Measurements from ENCODE around the gene ANKK1.

Gene ANKK1, protein sequence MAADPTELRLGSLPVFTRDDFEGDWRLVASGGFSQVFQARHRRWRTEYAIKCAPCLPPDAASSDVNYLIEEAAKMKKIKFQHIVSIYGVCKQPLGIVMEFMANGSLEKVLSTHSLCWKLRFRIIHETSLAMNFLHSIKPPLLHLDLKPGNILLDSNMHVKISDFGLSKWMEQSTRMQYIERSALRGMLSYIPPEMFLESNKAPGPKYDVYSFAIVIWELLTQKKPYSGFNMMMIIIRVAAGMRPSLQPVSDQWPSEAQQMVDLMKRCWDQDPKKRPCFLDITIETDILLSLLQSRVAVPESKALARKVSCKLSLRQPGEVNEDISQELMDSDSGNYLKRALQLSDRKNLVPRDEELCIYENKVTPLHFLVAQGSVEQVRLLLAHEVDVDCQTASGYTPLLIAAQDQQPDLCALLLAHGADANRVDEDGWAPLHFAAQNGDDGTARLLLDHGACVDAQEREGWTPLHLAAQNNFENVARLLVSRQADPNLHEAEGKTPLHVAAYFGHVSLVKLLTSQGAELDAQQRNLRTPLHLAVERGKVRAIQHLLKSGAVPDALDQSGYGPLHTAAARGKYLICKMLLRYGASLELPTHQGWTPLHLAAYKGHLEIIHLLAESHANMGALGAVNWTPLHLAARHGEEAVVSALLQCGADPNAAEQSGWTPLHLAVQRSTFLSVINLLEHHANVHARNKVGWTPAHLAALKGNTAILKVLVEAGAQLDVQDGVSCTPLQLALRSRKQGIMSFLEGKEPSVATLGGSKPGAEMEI

DNA sequence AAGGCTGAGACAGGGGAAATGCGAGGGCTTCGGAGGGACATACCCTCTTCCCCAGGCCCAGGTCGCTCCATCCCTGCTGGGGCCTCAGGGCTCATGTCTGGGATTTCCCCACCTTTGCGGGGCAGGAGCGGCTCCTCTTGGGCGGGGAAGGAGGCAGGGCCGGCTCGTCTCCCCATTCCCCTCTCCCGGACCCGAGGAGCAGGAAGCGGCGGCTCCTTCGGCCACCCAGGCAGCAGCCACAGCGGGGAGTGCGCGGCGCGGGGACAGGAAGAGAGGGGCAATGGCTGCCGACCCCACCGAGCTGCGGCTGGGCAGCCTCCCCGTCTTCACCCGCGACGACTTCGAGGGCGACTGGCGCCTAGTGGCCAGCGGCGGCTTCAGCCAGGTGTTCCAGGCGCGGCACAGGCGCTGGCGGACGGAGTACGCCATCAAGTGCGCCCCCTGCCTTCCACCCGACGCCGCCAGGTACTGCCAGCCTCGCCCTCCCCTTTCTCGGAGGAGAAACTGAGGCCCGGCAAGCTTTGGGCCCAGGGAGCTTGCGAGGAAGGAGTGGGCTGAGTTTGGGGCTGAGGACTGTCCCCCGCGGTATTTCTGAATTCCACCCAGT is at the start of gene ANKK1:
ANKK1 (plus strand) TSS at position 175 of the 607 bp plus-strand sequence; CDS start at position 281, 106 bp downstream.
- no peaks in the 10 kb centered on the region for H3K9me3 ChIP-seq (ENCODE audit: control insufficient read depth, insufficient read depth, low read depth, low read length)
- no peak within 1 kb of the TSS for H3K27ac ChIP-seq (ENCODE audit: low read depth, low read length)
- peaks cover 30% of the 10 kb centered on the region for H3K4me1 ChIP-seq (ENCODE audit: control insufficient read depth, insufficient read depth, low read length)
- H3K9ac ChIP-seq (ENCODE audit: low read length): peak within 1 kb of the TSS; percentile 61
- no peaks in the 10 kb centered on the region for H3K36me3 ChIP-seq (ENCODE audit: control insufficient read depth, insufficient read depth, low read length)
- peak within 1 kb of the TSS; percentile 57 for H3K4me3 ChIP-seq (ENCODE audit: low read depth, low read length)
- peaks cover 16% of the 10 kb centered on the region for H3K27me3 ChIP-seq (ENCODE audit: control insufficient read depth, insufficient read depth, low read length)

DNA sequence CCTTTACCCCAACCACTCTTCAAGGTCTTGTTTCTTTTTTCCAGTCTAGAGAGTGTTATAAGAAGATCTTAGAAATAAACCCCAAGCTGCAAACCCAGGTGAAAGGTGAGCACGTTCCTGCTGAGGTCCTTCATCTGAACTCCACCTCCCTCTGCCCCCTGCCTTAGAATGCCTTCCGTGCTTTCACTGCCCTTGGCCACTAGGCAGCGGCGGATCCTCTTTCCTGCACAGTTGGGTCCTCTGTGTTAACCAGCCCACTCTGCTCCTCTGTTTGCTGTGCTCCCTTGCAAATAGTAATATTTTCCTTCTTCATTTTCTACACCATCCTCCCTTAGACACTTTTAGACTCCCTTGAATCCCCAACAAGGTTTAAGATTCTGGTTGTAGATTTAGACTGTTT is 48.8 kb upstream of the ANKK1 start:
- no peaks in the 10 kb centered on the region for H3K27me3 ChIP-seq (ENCODE audit: control insufficient read depth, insufficient read depth, low read length)
- no peak overlapping the region for H3K9ac ChIP-seq (ENCODE audit: low read length)
- no peak overlapping the region for H3K27ac ChIP-seq (ENCODE audit: low read depth, low read length)
- H3K4me1 ChIP-seq (ENCODE audit: control insufficient read depth, insufficient read depth, low read length): no peaks in the 10 kb centered on the region
- H3K4me3 ChIP-seq (ENCODE audit: low read depth, low read length): no peak overlapping the region
- H3K9me3 ChIP-seq (ENCODE audit: control insufficient read depth, insufficient read depth, low read depth, low read length): no peaks in the 10 kb centered on the region
- H3K36me3 ChIP-seq (ENCODE audit: control insufficient read depth, insufficient read depth, low read length): peaks cover 10% of the 10 kb centered on the region

DNA sequence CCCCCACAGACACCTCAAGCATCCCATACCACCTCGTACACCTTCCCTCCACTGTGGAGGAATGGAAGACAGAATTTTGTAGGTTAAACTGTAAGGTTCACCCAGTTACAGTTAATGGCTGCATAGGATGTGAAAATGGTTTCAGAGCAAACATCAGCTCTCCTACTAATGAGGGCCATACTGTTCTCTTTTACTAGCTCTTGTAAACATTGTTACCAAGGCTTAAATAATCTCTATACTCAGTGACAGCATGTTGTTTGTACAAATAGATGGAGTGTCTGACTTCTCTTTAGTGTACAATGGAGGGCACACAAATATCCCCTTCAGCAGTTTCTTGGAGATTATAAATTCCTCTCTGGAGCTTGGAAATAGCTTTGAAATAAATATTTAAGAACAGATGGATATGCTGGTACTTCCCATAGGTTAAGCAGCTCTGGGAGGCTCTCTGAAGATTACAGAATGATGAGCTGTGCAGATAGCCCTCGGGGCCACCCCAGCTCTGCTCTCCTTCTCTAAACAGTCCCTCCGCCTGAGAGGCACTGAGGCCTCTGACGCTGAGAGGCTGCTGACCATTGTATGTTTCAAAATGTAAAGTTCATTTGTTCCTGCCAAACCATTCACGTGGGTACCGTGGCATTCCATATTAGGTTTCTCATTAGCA is 47.5 kb upstream of the ANKK1 start:
- Histone ChIP-seq H3K27me3 (ENCODE audit: control insufficient read depth, insufficient read depth, low read length) (no peaks in the 10 kb centered on the region), H3K4me3 (ENCODE audit: low read depth, low read length) (no peak overlapping the region), H3K27ac (ENCODE audit: low read depth, low read length) (no peak overlapping the region), H3K36me3 (ENCODE audit: control insufficient read depth, insufficient read depth, low read length) (peaks cover 19% of the 10 kb centered on the region), H3K4me1 (ENCODE audit: control insufficient read depth, insufficient read depth, low read length) (no peaks in the 10 kb centered on the region), H3K9ac (ENCODE audit: low read length) (no peak overlapping the region), H3K9me3 (ENCODE audit: control insufficient read depth, insufficient read depth, low read depth, low read length) (no peaks in the 10 kb centered on the region)

DNA sequence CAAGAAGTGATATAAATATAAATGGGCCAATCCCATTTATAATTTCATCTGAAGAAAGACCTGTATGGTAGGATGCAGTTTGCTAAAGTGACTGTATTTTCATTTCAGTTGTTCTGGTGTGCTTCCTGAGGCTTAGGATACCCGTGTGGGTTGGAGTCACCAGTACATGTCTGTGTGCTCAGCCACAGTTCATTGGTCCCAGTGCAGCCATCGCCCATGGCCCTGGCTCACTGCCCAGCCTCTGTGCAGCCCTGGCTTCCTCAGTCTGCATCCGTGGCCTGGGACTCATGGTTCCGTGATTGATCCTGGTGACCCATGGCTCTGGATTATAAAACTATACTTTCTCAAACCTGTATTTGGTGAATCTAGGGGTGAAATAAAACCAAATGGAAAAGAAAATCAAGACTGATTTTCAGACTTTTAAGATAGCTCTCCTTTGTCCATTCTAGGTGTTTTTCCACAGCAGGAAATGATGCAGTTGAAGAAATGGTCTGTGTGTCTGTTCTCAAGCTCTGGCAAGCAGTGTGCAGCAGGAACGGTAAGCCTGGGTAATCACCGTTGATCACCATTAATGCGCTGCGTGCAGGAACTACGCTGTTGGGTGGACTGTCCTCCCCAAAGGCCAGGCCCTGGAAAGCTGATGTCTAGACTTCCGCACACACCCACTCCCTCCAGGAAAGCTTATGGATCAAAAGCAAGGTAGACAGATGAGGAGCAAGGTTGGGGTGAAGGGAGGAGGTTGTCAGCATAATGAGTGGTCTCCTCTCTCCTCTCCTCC is 46.0 kb upstream of the ANKK1 start:
- Histone ChIP-seq H3K27ac (ENCODE audit: low read depth, low read length) (no peak overlapping the region), H3K4me3 (ENCODE audit: low read depth, low read length) (no peak overlapping the region), H3K9me3 (ENCODE audit: control insufficient read depth, insufficient read depth, low read depth, low read length) (no peaks in the 10 kb centered on the region), H3K36me3 (ENCODE audit: control insufficient read depth, insufficient read depth, low read length) (peaks cover 19% of the 10 kb centered on the region), H3K9ac (ENCODE audit: low read length) (no peak overlapping the region), H3K4me1 (ENCODE audit: control insufficient read depth, insufficient read depth, low read length) (no peaks in the 10 kb centered on the region), H3K27me3 (ENCODE audit: control insufficient read depth, insufficient read depth, low read length) (no peaks in the 10 kb centered on the region)

DNA sequence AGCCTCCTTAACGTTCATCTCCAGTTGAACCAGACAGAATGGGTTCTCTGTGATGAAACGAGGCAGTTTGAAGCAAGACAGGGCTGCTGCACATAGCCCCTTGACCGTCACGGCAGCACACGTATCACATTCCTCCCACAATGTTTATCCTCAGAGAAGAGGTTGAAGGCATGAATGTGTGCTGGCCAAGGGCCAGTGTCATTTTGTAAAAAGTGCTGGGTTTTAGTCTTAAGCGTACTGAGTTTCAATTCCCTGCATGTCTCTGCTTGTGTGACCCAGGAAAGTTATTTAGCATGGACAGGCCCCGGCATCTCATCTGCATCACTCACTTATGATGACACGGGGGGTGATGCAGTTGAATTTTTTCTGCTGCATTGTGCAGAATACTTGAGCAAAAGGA is 41.6 kb upstream of the ANKK1 start:
- Histone ChIP-seq H3K36me3 (ENCODE audit: control insufficient read depth, insufficient read depth, low read length) (peaks cover 13% of the 10 kb centered on the region; the same call in 1 of the 2 replicates), H3K9me3 (ENCODE audit: control insufficient read depth, insufficient read depth, low read depth, low read length) (no peaks in the 10 kb centered on the region), H3K27ac (ENCODE audit: low read depth, low read length) (no peak overlapping the region), H3K4me3 (ENCODE audit: low read depth, low read length) (no peak overlapping the region), H3K4me1 (ENCODE audit: control insufficient read depth, insufficient read depth, low read length) (no peaks in the 10 kb centered on the region), H3K27me3 (ENCODE audit: control insufficient read depth, insufficient read depth, low read length) (no peaks in the 10 kb centered on the region), H3K9ac (ENCODE audit: low read length) (no peak overlapping the region)

DNA sequence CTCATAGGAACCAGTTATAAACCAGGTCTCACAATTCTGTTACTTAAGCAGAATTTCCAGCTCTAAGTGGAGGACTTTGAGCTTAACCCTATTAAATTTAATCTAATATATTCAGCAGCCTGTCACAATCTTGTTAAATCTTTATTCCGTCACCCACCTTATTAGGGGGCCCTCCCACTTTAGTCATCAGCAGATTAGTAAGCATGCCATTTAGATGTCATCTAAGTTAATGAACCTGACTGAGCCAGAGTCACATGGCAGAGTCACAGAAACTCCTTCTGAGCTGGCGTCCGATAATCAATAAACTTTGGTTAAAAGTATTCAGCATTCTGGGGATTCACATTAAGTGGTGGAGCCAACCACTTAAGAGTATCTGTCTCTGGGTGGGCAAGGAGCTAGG is 38.1 kb upstream of the ANKK1 start:
- Histone ChIP-seq H3K4me1 (ENCODE audit: control insufficient read depth, insufficient read depth, low read length) (peaks cover 7% of the 10 kb centered on the region), H3K27me3 (ENCODE audit: control insufficient read depth, insufficient read depth, low read length) (no peaks in the 10 kb centered on the region), H3K9ac (ENCODE audit: low read length) (no peak overlapping the region), H3K27ac (ENCODE audit: low read depth, low read length) (no peak overlapping the region), H3K9me3 (ENCODE audit: control insufficient read depth, insufficient read depth, low read depth, low read length) (no peaks in the 10 kb centered on the region), H3K36me3 (ENCODE audit: control insufficient read depth, insufficient read depth, low read length) (peaks cover 6% of the 10 kb centered on the region), H3K4me3 (ENCODE audit: low read depth, low read length) (no peak overlapping the region)

DNA sequence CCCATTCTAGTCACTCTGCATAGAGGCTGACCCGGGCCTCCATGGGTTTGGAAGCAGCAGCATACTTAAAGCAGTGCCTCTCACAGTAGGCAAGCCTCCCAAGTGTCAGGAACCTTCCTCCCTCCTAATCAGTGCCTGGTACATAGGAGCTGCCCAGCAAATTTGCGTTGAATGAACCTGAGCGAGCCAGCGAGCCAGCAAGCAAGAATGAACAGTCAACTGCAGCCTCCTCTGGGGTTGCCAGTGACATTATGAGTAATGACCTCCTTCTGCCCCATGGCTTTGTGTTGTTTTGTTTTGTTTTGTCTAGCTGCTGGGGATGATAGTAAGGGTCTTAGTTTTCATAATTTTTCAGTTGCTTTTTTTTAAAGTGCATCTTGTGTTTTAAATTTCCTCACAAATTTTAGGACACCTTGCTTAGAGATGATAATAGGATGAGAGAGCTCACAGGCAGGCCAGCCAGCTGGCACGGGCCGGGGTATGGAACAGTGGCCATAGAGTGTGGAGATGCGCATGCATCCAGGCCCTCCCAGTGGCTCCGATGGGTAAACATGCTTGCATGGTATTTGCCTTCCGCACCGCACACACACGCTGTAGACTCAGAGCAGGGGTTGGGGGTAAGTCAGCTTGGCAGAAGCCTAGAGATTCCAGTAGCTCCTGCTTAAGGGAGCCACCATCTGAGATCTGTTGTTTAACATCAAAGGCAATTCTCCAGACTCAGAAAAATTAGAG is 37.1 kb upstream of the ANKK1 start:
- peaks cover 7% of the 10 kb centered on the region for H3K4me1 ChIP-seq (ENCODE audit: control insufficient read depth, insufficient read depth, low read length)
- no peak overlapping the region for H3K27ac ChIP-seq (ENCODE audit: low read depth, low read length)
- no peaks in the 10 kb centered on the region for H3K27me3 ChIP-seq (ENCODE audit: control insufficient read depth, insufficient read depth, low read length)
- H3K9me3 ChIP-seq (ENCODE audit: control insufficient read depth, insufficient read depth, low read depth, low read length): no peaks in the 10 kb centered on the region
- no peak overlapping the region for H3K9ac ChIP-seq (ENCODE audit: low read length)
- H3K4me3 ChIP-seq (ENCODE audit: low read depth, low read length): no peak overlapping the region
- peaks cover 5% of the 10 kb centered on the region for H3K36me3 ChIP-seq (ENCODE audit: control insufficient read depth, insufficient read depth, low read length)

DNA sequence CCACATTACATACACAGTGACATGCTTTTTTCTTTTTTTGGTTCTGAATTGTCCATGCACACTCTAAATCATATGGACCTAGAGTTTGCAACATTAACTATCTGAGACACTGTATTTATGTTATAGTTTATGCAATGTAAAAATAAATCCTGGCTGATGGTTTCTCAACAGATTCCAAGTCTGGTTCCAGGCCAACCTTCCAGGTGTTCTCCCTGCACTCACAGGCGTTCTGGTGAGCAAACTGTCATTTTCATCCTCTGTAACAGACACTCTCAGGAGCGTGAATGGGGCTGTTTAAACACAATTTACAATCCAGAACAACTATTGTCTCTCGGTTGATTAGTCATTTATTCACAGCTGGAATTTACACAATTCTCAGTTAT is 36.5 kb upstream of the ANKK1 start:
- H3K36me3 ChIP-seq (ENCODE audit: control insufficient read depth, insufficient read depth, low read length): peaks cover 5% of the 10 kb centered on the region
- H3K27ac ChIP-seq (ENCODE audit: low read depth, low read length): no peak overlapping the region

DNA sequence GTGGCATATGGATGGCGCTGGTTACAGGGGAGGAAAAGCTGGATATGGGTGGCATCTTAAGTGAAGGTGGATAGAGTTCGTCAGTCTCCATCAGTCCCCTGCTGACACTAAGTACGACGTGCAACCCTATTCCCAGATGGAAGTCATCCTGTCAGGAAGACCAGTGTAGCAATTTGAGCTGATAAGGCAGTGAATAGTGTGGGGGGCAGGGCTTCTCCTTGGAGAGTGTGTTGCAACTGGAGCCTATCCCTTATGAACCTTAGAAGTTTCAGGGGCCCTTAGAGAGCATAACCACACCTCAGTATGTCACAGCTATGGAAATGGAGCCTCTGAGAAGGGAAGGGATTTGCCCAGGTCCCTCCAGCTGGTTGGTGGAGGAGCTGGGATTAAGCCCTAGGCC is 36.1 kb upstream of the ANKK1 start:
- no peaks in the 10 kb centered on the region for H3K27me3 ChIP-seq (ENCODE audit: control insufficient read depth, insufficient read depth, low read length)
- H3K9me3 ChIP-seq (ENCODE audit: control insufficient read depth, insufficient read depth, low read depth, low read length): peaks cover 5% of the 10 kb centered on the region; the same call in 1 of the 2 replicates
- H3K4me3 ChIP-seq (ENCODE audit: low read depth, low read length): no peak overlapping the region
- peaks cover 7% of the 10 kb centered on the region for H3K4me1 ChIP-seq (ENCODE audit: control insufficient read depth, insufficient read depth, low read length)
- peaks cover 5% of the 10 kb centered on the region for H3K36me3 ChIP-seq (ENCODE audit: control insufficient read depth, insufficient read depth, low read length)
- no peak overlapping the region for H3K27ac ChIP-seq (ENCODE audit: low read depth, low read length)
- no peak overlapping the region for H3K9ac ChIP-seq (ENCODE audit: low read length)

More for the DNA sequence above, 36.5 kb upstream of the ANKK1 start:
- Histone ChIP-seq H3K27me3 (ENCODE audit: control insufficient read depth, insufficient read depth, low read length) (no peaks in the 10 kb centered on the region), H3K9ac (ENCODE audit: low read length) (no peak overlapping the region), H3K9me3 (ENCODE audit: control insufficient read depth, insufficient read depth, low read depth, low read length) (peaks cover under 1% of the 10 kb centered on the region; the same call in 1 of the 2 replicates), H3K4me1 (ENCODE audit: control insufficient read depth, insufficient read depth, low read length) (peaks cover 7% of the 10 kb centered on the region), H3K4me3 (ENCODE audit: low read depth, low read length) (no peak overlapping the region)

DNA sequence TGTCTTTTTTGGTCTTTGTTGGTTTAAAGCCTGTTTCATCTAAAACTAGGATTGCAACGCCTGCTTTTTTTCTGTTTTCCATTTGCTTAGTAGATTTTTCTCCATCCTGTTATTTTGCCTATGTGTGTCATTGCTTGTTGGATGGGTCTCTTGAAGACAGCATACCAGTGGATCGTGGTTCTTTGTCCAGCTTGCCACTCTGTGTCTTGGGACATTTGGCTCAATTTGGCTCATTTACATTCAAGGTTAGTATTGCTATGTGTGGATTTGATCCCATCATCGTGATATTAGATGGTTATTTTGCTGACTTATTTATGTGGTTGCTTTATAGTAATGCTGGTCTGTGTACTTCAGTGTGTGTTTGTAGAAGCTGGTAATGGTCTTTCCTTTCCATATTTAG is 31.4 kb upstream of the ANKK1 start:
- Histone ChIP-seq H3K27ac (ENCODE audit: low read depth, low read length) (no peak overlapping the region), H3K27me3 (ENCODE audit: control insufficient read depth, insufficient read depth, low read length) (no peaks in the 10 kb centered on the region), H3K9ac (ENCODE audit: low read length) (no peak overlapping the region), H3K36me3 (ENCODE audit: control insufficient read depth, insufficient read depth, low read length) (peaks cover 5% of the 10 kb centered on the region), H3K4me1 (ENCODE audit: control insufficient read depth, insufficient read depth, low read length) (peaks cover 6% of the 10 kb centered on the region), H3K9me3 (ENCODE audit: control insufficient read depth, insufficient read depth, low read depth, low read length) (peaks cover 5% of the 10 kb centered on the region; the same call in 1 of the 2 replicates), H3K4me3 (ENCODE audit: low read depth, low read length) (no peak overlapping the region)

Data from HUES6 (cell line).